HCT116 (cell line): ENCODE measurements around the gene WNK3.
"Not testable (repeated sequence)": the region's sequence is repeated elsewhere in the genome, so short reads cannot be mapped to it uniquely, and the experiment has no call there.

ENCODE experiments used
- ATF3 ChIP-seq: IDR thresholded peaks from 2 replicates; pipeline ENCODE4 v1.6.1; 2012
- CEBPB ChIP-seq: IDR thresholded peaks from 2 replicates; pipeline ENCODE4 v1.6.1; 2012; ENCODE audit warnings: low read depth
- CTCF ChIP-seq, 3 experiments: fragments of 200-600 bp in 1 of 3; sonication (generic) in 1 of 3; IDR thresholded peaks in 2 of 3; conservative IDR thresholded peaks in 1 of 3; 2 replicates each; pipeline ENCODE4 v1.5.1; 2012 to 2017; ENCODE audit warnings: low read depth in 2 of 3, low read length in 2 of 3, antibody characterized with exemption in 1 of 3, borderline replicate concordance in 1 of 3, control low read depth in 1 of 3, mild to moderate bottlenecking in 1 of 3, mixed read lengths in 1 of 3, mixed run types in 1 of 3, moderate library complexity in 1 of 3; ENCODE audit not compliant: insufficient read depth in 1 of 3
- EZH2 ChIP-seq: fragments of 200-600 bp; sonication (generic); IDR thresholded peaks from 2 replicates; pipeline ENCODE4 v1.6.1; 2017; ENCODE audit warnings: antibody characterized with exemption, mixed run types
- MAX ChIP-seq: IDR thresholded peaks from 2 replicates; pipeline ENCODE4 v1.6.1; 2012
- POLR2A ChIP-seq: IDR thresholded peaks from 2 replicates; pipeline ENCODE4 v1.7.0; 2011; ENCODE audit warnings: borderline replicate concordance; ENCODE audit not compliant: insufficient read depth, insufficient read length; ENCODE audit errors: extremely low read depth
- POLR2AphosphoS5 ChIP-seq: IDR thresholded peaks from 2 replicates; pipeline ENCODE4 v1.6.1; 2011; ENCODE audit warnings: mild to moderate bottlenecking, low read depth, low read length, moderate library complexity
- RAD21 ChIP-seq: IDR thresholded peaks from 2 replicates; pipeline ENCODE4 v1.6.1; 2012; ENCODE audit warnings: low read depth, mild to moderate bottlenecking
- REST ChIP-seq: IDR thresholded peaks from 2 replicates; pipeline ENCODE4 v1.6.1; 2012; ENCODE audit warnings: low read depth

- TF ChIP-seq CEBPB; POLR2A; EZH2; POLR2AphosphoS5; CTCF (IDR thresholded peaks at IDR 0.05 in 2 of 3, conservative IDR thresholded peaks at IDR 0.05 in 1 of 3; ENCODE audit: borderline replicate concordance in 1 of 3, insufficient read depth in 1 of 3, low read depth in 2 of 3, low read length in 2 of 3); REST; MAX; RAD21; ATF3: not testable (repeated sequence)
Measured at GRCh38 chrX:54337383-54337782, 20.5 kb downstream of the WNK3 start.
